Liver (tissue), 9 donors: Measurements from ENCODE around the gene SLC7A6OS. TPM values are rescaled to one million over a fixed set of nuclear protein-coding genes. Genes with fewer than 3 reads are reported as not detected.

Experiments used
- DNase-seq: peaks from one replicate; pipeline ENCODE4 v3.0.0-alpha.2; 2017; ENCODE audit warnings: low spot score
- H3K27ac ChIP-seq, 2 donors: one replicate each; pipeline ENCODE4 v1.7.0; 2013; ENCODE audit warnings: inconsistent platforms in 2 of 2, low read length in 2 of 2, control low read depth in 1 of 2, low read depth in 1 of 2, mild to moderate bottlenecking in 1 of 2
- H3K27me3 ChIP-seq, 4 donors: one replicate each; pipeline versions ENCODE4 v1.6.1 to v1.7.0; 2013; ENCODE audit warnings: low read length in 3 of 4, inconsistent platforms in 1 of 4, mild to moderate bottlenecking in 1 of 4, moderate library complexity in 1 of 4; ENCODE audit not compliant: control insufficient read depth in 4 of 4, insufficient read depth in 4 of 4
- H3K36me3 ChIP-seq, 4 donors: one replicate each; pipeline versions ENCODE4 v1.6.1 to v1.7.0; 2013; ENCODE audit warnings: low read length in 3 of 4, mild to moderate bottlenecking in 3 of 4, low read depth in 1 of 4, moderate library complexity in 1 of 4; ENCODE audit not compliant: control insufficient read depth in 4 of 4, insufficient read depth in 3 of 4
- H3K4me1 ChIP-seq, 4 donors: one replicate each; pipeline versions ENCODE4 v1.6.1 to v1.7.0; 2013; ENCODE audit warnings: low read length in 3 of 4, mild to moderate bottlenecking in 3 of 4, moderate library complexity in 1 of 4; ENCODE audit not compliant: control insufficient read depth in 4 of 4, insufficient read depth in 4 of 4
- H3K4me3 ChIP-seq, 3 donors: one replicate each; pipeline versions ENCODE4 v1.6.1 to v1.7.0; 2013; ENCODE audit warnings: low read length in 3 of 3, control low read depth in 1 of 3, low read depth in 1 of 3, mild to moderate bottlenecking in 1 of 3
- H3K9ac ChIP-seq, 2 donors: one replicate each; pipeline ENCODE4 v1.7.0; 2013; ENCODE audit warnings: low read length in 2 of 2, mild to moderate bottlenecking in 2 of 2, moderate library complexity in 2 of 2, control low read depth in 1 of 2, low read depth in 1 of 2
- H3K9me3 ChIP-seq, 4 donors: one replicate each; pipeline versions ENCODE4 v1.6.1 to v1.7.0; 2013; ENCODE audit warnings: low read length in 3 of 4; ENCODE audit not compliant: control insufficient read depth in 4 of 4
- ATF3 ChIP-seq: IDR thresholded peaks from 2 replicates; pipeline ENCODE4 v1.6.1; 2016; ENCODE audit warnings: antibody characterized with exemption
- CTCF ChIP-seq: fragments of 150-350 bp; IDR thresholded peaks from 2 replicates; pipeline ENCODE4 v1.5.1; 2017; ENCODE audit warnings: improper control_type of control experiment, low read depth, low read length; ENCODE audit not compliant: missing input control
- EGR1 ChIP-seq, 2 donors: IDR thresholded peaks; 2 replicates each; pipeline ENCODE4 v1.6.1; 2016 to 2018; ENCODE audit warnings: antibody characterized with exemption in 2 of 2, low read depth in 2 of 2
- FOXA1 ChIP-seq: IDR thresholded peaks from 2 replicates; pipeline ENCODE4 v1.6.1; 2016; ENCODE audit warnings: antibody characterized with exemption
- FOXA2 ChIP-seq: IDR thresholded peaks from 2 replicates; pipeline ENCODE4 v1.6.1; 2016; ENCODE audit warnings: antibody characterized with exemption
- GABPA ChIP-seq, 2 donors: IDR thresholded peaks in 1 of 2; conservative IDR thresholded peaks in 1 of 2; 2 replicates each; pipeline ENCODE4 v1.6.1; 2016; ENCODE audit warnings: antibody characterized with exemption in 2 of 2, mild to moderate bottlenecking in 1 of 2, moderate library complexity in 1 of 2
- HNF4A ChIP-seq, 2 donors: conservative IDR thresholded peaks; 2 replicates each; pipeline ENCODE4 v1.6.1; 2016; ENCODE audit warnings: antibody characterized with exemption in 2 of 2, mild to moderate bottlenecking in 2 of 2
- HNF4G ChIP-seq: IDR thresholded peaks from 2 replicates; pipeline ENCODE4 v1.6.1; 2016; ENCODE audit warnings: antibody characterized with exemption
- JUND ChIP-seq, 2 donors: IDR thresholded peaks; 2 replicates each; pipeline ENCODE4 v1.6.1; 2016; ENCODE audit warnings: antibody characterized with exemption in 2 of 2
- MAX ChIP-seq: IDR thresholded peaks from 2 replicates; pipeline ENCODE4 v1.6.1; 2016; ENCODE audit warnings: antibody characterized with exemption
- NR2F2 ChIP-seq: IDR thresholded peaks from 2 replicates; pipeline ENCODE4 v1.6.1; 2016; ENCODE audit warnings: antibody characterized with exemption
- RAD21 ChIP-seq, 2 donors: IDR thresholded peaks; 2 replicates each; pipeline ENCODE4 v1.6.1; 2016; ENCODE audit warnings: antibody characterized with exemption in 2 of 2, mild to moderate bottlenecking in 2 of 2
- REST ChIP-seq: IDR thresholded peaks from 2 replicates; pipeline ENCODE4 v1.6.1; 2016; ENCODE audit warnings: antibody characterized with exemption, mild to moderate bottlenecking
- RXRA ChIP-seq, 2 donors: IDR thresholded peaks; 2 replicates each; pipeline ENCODE4 v1.6.1; 2017 to 2018; ENCODE audit warnings: antibody characterized with exemption in 2 of 2, mild to moderate bottlenecking in 1 of 2
- SP1 ChIP-seq: IDR thresholded peaks from 2 replicates; pipeline ENCODE4 v1.6.1; 2018; ENCODE audit warnings: antibody characterized with exemption, mild to moderate bottlenecking
- TAF1 ChIP-seq: conservative IDR thresholded peaks from 2 replicates; pipeline ENCODE4 v1.6.1; 2016; ENCODE audit warnings: antibody characterized with exemption, mild to moderate bottlenecking
- YY1 ChIP-seq: IDR thresholded peaks from 2 replicates; pipeline ENCODE4 v1.6.1; 2016; ENCODE audit warnings: antibody characterized with exemption, mild to moderate bottlenecking
- ZBTB33 ChIP-seq: IDR thresholded peaks from 2 replicates; pipeline ENCODE4 v1.6.1; 2016; ENCODE audit warnings: antibody characterized with exemption
- WGBS: extraction: QIAGEN DNeasy Blood & Tissue Kit; methylation state at CpG from one replicate; pipeline ENCODE4 v1.1.7; 2013; 5-methylcytosine and 5-hydroxymethylcytosine counted together
- polyA plus RNA-seq, 2 donors: library from polyadenylated mRNA; stranded (reverse) in 1 of 2; unstranded in 1 of 2; fragments of 200-250 nt in 1 of 2; fragments of >200 nt in 1 of 2; fragmentation: Nextera tagmentation in 1 of 2; extraction: Ambion mirVana in 1 of 2; gene quantifications; one replicate each; pipeline versions ENCODE4 v1.2.1 to v1.2.3, GENCODE V29; 2013 to 2015
- total RNA-seq, 2 donors: library from RNA; depleted of rRNA; stranded (reverse); fragments of >200 nt; gene quantifications; one replicate each; pipeline ENCODE4 v1.2.3, GENCODE V29; 2014
- donor health status: healthy.
- donor health status: healthy.
- donor health status: healthy.
- donor health status: healthy.
- donor health status: healthy.

Gene SLC7A6OS
- total and polyA plus RNA-seq, 4 donors: 2.6 to 8.3 (median 5.5) TPM

- H3K36me3 ChIP-seq: no peaks in the 10 kb centered on the region
- H3K4me3 ChIP-seq: no peak overlapping the region
- H3K27me3 ChIP-seq: no peaks in the 10 kb centered on the region
- H3K4me1 ChIP-seq: peaks cover 0 to 3% (median 0%) of the 10 kb centered on the region in 4 donors
- no peak overlapping the region for H3K27ac ChIP-seq
- no peak overlapping the region for H3K9ac ChIP-seq
- DNase-seq: no peak
- WGBS: 67% methylated on average over 5 of the region's 5 CpGs
- no peaks in the 10 kb centered on the region for H3K9me3 ChIP-seq
- TF ChIP-seq GABPA (IDR thresholded peaks at IDR 0.05 in 1 of 2, conservative IDR thresholded peaks at IDR 0.05 in 1 of 2) (no peak), ZBTB33 (no peak), ATF3 (no peak), YY1 (no peak), FOXA2 (no peak), HNF4G (no peak), RXRA (IDR thresholded peaks at IDR 0.05) (no peak), EGR1 (IDR thresholded peaks at IDR 0.05; ENCODE audit: low read depth in 2 of 2) (no peak), NR2F2 (no peak), CTCF (no peak), JUND (IDR thresholded peaks at IDR 0.05) (no peak), REST (no peak), SP1 (no peak), HNF4A (conservative IDR thresholded peaks at IDR 0.05) (no peak), MAX (no peak), RAD21 (IDR thresholded peaks at IDR 0.05) (no peak), FOXA1 (no peak), TAF1 (no peak)
Observed at GRCh38 chr16:68283346-68283745, 27.4 kb downstream of the SLC7A6OS start.
